A549 treated with GW870086 at 1 μM for 4 hours (cell line): ENCODE results near the gene RBPJL. TPM values are rescaled to one million over a fixed set of nuclear protein-coding genes. Genes with fewer than 3 reads are reported as not detected.

Source experiments
- total RNA-seq: library from RNA; stranded (reverse); fragments of 200-300 nt; extraction: Qiagen RNA extraction; gene quantifications from 5 replicates; pipeline ENCODE4 v1.2.3, GENCODE V29; 2022; ENCODE audit warnings: low read depth

Gene RBPJL, protein sequence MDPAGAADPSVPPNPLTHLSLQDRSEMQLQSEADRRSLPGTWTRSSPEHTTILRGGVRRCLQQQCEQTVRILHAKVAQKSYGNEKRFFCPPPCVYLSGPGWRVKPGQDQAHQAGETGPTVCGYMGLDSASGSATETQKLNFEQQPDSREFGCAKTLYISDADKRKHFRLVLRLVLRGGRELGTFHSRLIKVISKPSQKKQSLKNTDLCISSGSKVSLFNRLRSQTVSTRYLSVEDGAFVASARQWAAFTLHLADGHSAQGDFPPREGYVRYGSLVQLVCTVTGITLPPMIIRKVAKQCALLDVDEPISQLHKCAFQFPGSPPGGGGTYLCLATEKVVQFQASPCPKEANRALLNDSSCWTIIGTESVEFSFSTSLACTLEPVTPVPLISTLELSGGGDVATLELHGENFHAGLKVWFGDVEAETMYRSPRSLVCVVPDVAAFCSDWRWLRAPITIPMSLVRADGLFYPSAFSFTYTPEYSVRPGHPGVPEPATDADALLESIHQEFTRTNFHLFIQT
- total RNA-seq: not detected in 5 replicates

DNA sequence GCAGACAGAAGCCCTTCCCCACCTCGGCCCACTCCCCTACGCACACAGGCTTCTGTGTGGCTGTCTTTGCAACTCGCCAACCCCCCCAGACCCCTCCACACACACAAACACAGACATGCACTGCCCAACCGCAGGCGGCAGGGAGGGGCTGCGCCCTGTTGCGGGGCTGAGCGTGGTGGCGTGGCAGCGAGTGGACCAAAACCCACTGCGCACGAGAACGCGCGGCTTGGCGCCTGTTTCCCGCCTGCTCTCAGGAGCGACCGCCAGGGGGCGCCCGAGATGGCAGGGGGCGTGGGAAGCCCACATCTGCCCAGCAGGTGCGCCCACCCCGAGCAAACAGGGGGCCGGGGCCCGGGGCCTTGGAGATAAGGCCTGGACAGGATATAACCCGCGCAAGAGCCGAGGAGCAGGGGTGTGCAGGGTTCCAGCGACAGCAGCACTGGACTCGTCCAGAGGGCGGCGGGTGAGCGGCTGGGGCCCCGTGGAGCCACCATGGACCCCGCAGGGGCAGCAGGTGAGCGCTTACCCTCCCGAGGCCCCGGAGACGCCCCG, at the start of gene RBPJL:
Gene RBPJL (plus strand): TSS at position 410 of the 552 bp plus-strand sequence. CDS start 83 bp downstream, at position 493.

DNA sequence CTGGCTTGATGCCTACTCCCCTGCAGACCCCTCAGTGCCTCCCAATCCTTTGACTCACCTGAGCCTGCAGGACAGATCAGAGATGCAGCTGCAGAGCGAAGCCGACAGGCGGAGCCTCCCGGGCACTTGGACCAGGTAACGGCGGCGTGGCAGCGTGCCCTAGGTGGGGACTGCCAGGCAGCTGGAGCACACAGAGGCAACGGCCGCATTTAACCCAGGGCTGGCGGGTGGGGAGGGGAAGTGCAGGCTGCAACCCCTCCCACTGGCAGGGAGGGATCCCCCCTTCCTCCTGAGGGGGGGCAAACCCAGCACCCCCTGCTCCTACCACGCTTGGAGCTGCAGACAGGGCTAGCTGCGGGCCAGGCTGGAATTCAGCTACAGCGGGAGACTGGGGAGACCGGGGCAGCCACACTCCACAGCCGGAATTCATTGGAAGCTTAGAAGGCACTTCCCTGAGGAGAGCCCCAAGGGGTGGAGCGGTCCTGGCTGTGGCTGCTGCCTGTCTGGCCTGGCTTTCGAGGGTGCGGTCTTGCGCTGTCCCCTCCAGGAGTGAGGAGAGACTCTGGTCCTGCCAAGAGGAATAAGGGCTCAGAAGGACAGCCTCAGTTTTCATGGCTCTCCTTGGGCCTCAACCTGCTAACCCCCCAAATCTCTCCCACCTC, 1.6 kb downstream of the RBPJL start, which contains the start of gene MATN4:
Gene MATN4 (minus strand): TSS at position 183 of the 662 bp plus-strand sequence. CDS start 2,717 bp downstream, outside the sequence.

DNA sequence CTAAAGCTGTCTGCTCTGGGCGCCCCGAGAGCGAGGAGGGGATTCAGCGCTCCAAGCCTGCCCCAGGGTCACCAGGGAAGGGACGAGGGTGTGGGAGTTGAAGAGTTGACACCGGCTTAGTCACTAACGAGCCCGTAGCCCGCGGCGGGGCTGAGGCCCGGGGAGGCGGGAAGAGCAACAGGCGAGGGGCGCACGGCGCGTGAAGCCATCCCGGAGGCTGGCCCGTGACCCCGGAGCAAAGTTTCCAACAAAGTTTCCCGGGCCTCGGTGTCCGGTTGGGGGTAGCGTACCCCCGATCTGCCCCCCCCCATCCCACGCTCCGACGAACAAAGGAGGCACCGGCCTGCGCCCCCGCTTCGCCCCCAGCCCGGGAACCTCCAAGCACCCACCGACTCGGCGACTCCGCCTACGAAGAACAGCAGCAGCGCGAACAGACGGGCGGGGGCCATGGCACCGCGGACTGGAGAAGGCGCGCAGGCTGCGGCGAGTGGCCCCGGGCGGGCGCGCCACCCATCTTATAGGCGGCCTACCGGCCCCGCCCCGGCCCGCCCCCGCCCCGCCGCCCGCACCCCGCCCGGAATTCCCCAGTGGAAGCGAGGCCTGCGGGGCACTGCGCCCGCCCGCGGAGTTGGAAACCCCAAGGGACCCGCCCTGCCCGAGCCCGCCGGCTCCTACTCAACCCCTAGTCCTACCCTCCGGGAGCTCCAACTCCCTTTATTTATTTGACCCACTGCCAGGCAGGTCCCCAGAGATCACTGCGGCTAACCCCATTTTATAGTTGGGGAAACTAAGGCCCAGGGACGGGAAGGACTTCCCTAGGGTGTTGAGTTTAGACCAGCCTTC, 41.5 kb downstream of the RBPJL start, which contains the start of gene SDC4:
Gene SDC4 (minus strand): TSS at position 489 of the 843 bp plus-strand sequence. CDS start 40 bp downstream, at position 449.

DNA sequence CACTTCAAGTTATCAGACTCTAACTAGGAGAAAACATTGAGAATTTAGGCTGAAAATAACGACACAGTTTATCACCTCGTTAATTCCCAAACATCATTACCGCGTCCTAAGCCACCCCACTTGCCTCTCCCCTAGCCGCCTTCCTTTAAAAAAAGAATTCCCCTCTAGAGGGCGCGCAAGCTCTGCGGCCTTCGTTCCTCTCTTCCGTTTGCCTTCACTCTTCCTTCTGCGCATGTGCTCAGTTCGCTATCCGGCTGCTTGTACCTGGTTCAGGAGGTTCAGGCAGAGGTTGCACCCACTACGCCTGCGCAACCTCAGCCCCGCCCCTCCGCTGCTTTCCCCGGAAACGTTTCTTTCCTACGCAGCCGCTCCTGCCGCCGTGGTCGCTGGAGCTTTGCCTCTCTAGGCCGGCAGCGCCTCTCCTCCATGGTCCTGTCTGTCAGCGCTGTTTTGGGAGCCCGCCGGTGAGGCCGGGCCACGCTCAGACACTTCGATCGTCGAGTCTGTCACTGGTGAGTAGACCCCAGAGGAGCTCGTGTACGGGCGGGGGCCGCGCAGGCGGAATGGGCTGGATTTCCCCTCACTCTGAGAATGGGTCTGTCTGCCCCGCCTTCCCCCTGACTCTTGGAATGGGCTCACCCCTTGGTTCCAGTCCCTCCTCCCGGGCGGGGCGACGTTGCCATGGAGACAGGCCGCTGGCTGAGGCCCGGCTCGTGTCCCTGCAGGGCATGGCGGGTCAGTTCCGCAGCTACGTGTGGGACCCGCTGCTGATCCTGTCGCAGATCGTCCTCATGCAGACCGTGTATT, 56.4 kb downstream of the RBPJL start, which contains the start of gene SYS1:
Gene SYS1 (plus strand): TSS at position 353 of the 807 bp plus-strand sequence. CDS start 376 bp downstream, at position 729.

Other genes with a start within 250 kb of the RBPJL start
- gene KCNS1, start 205.7 kb upstream of the RBPJL start, total RNA-seq: not detected in 5 replicates
- gene WFDC5, start 191.7 kb upstream of the RBPJL start, total RNA-seq: not detected in 5 replicates
- not detected in 5 replicates for gene WFDC12, start 182.4 kb upstream of the RBPJL start, total RNA-seq
- 2.1 to 4.7 TPM (median 2.7 TPM) in 5 replicates for gene PI3, start 131.9 kb upstream of the RBPJL start, total RNA-seq
- gene SEMG1, start 99.8 kb upstream of the RBPJL start, total RNA-seq: not detected in 5 replicates
- gene SEMG2, start 85.5 kb upstream of the RBPJL start, total RNA-seq: not detected in 5 replicates
- gene SLPI, start 52.3 kb upstream of the RBPJL start, total RNA-seq: 10.3 to 12.4 TPM (median 11.8 TPM) in 5 replicates
- gene MATN4, start 1.5 kb downstream of the RBPJL start, total RNA-seq: 0.14 to 0.22 TPM (median 0.17 TPM) in 4 of 5 replicates, not detected in the other
- gene SDC4, start 41.6 kb downstream of the RBPJL start, total RNA-seq: 128 to 148 TPM (median 143 TPM) in 5 replicates
- 28.2 to 34.9 TPM (median 30.6 TPM) in 5 replicates for gene SYS1, start 56.3 kb downstream of the RBPJL start, total RNA-seq
- gene TP53TG5, start 71.5 kb downstream of the RBPJL start, total RNA-seq: not detected in 5 replicates
- 25.1 to 32.4 TPM (median 27.5 TPM) in 5 replicates for gene DBNDD2, start 101.4 kb downstream of the RBPJL start, total RNA-seq
- 88.3 to 102 TPM (median 98.9 TPM) in 5 replicates for gene PIGT, start 109.3 kb downstream of the RBPJL start, total RNA-seq
- not detected in 5 replicates for gene WFDC2, start 162.9 kb downstream of the RBPJL start, total RNA-seq
- not detected in 5 replicates for gene SPINT3, start 208.8 kb downstream of the RBPJL start, total RNA-seq
- not detected in 5 replicates for gene WFDC6, start 232.6 kb downstream of the RBPJL start, total RNA-seq
- gene EPPIN, start 240.6 kb downstream of the RBPJL start, total RNA-seq: not detected in 5 replicates